GM23338 (cell line): Measurements from ENCODE around the gene CUBN. TPM values are rescaled to one million over a fixed set of nuclear protein-coding genes. Genes with fewer than 3 reads are reported as not detected.
A peak's percentile ranks its signal among the peaks of the same experiment; 100 is the strongest.

ENCODE experiments used
- ATAC-seq: fragments of 200-7000 bp; cut with Tn5 transposase; 3 replicates; pipeline ENCODE4 v1.9.1; 2020
- DNase-seq: peaks from one replicate; pipeline ENCODE4 v3.0.0-alpha.2; 2015; ENCODE audit warnings: low spot score
- H2AFZ ChIP-seq: fragments of 200-600 bp; sonication (generic); 2 replicates; pipeline ENCODE4 v1.8.0; 2016; ENCODE audit warnings: antibody characterized with exemption, mild to moderate bottlenecking, moderate library complexity
- H3F3A ChIP-seq: fragments of 200-600 bp; sonication (generic); replicated peaks from 2 replicates; pipeline ENCODE4 v1.8.0; 2017; ENCODE audit warnings: antibody characterized with exemption, mixed run types, low read depth
- H3K27ac ChIP-seq: fragments of 200-600 bp; sonication (generic); 2 replicates; pipeline ENCODE4 v1.6.1; 2016; ENCODE audit warnings: low read depth
- H3K27me3 ChIP-seq: fragments of 200-600 bp; sonication (generic); 2 replicates; pipeline ENCODE4 v1.8.0; 2016; ENCODE audit warnings: mild to moderate bottlenecking, mixed run types, moderate library complexity; ENCODE audit not compliant: insufficient read depth
- H3K36me3 ChIP-seq: fragments of 200-600 bp; sonication (generic); 2 replicates; pipeline ENCODE4 v1.8.0; 2016; ENCODE audit warnings: mild to moderate bottlenecking; ENCODE audit not compliant: insufficient read depth
- H3K4me1 ChIP-seq: fragments of 200-600 bp; sonication (generic); 2 replicates; pipeline ENCODE4 v1.8.0; 2016; ENCODE audit warnings: mild to moderate bottlenecking, moderate library complexity; ENCODE audit not compliant: insufficient read depth
- H3K4me2 ChIP-seq: fragments of 200-600 bp; sonication (generic); 2 replicates; pipeline ENCODE4 v1.7.1; 2017; ENCODE audit warnings: mixed run types
- H3K4me3 ChIP-seq: fragments of 200-600 bp; sonication (generic); 2 replicates; pipeline ENCODE4 v1.6.1; 2016; ENCODE audit warnings: mixed run types
- H3K79me2 ChIP-seq: fragments of 200-600 bp; sonication (generic); replicated peaks from 2 replicates; pipeline ENCODE4 v1.8.0; 2017; ENCODE audit warnings: mild to moderate bottlenecking; ENCODE audit not compliant: insufficient read depth
- H3K9me2 ChIP-seq: fragments of 200-600 bp; sonication (generic); 2 replicates; pipeline ENCODE4 v1.8.0; 2017; ENCODE audit not compliant: insufficient read depth
- H4K20me1 ChIP-seq: fragments of 200-600 bp; sonication (generic); replicated peaks from 2 replicates; pipeline ENCODE4 v1.8.0; 2017; ENCODE audit warnings: mild to moderate bottlenecking; ENCODE audit not compliant: insufficient read depth
- H3K27ac Mint-ChIP-seq: 2 replicates; pipeline ENCODE4 v1.8.0; 2020; ENCODE audit warnings: inconsistent platforms, mild to moderate bottlenecking, moderate library complexity, mixed read lengths
- H3K27me3 Mint-ChIP-seq: 3 replicates; pipeline ENCODE4 v1.8.0; 2022; ENCODE audit warnings: low read depth, mild to moderate bottlenecking, moderate library complexity, mixed read lengths, inconsistent platforms; ENCODE audit not compliant: insufficient read depth, poor library complexity
- H3K36me3 Mint-ChIP-seq: 3 replicates; pipeline ENCODE4 v1.8.0; 2021; ENCODE audit warnings: low read depth, mild to moderate bottlenecking, inconsistent platforms, moderate library complexity, mixed read lengths
- H3K4me1 Mint-ChIP-seq: 3 replicates; pipeline ENCODE4 v1.8.0; 2020; ENCODE audit warnings: mild to moderate bottlenecking, inconsistent platforms, mixed read lengths
- H3K4me3 Mint-ChIP-seq: 3 replicates; pipeline ENCODE4 v1.8.0; 2021; ENCODE audit warnings: moderate library complexity, mild to moderate bottlenecking, inconsistent platforms, mixed read lengths
- H3K9me3 Mint-ChIP-seq: 3 replicates; pipeline ENCODE4 v1.8.0; 2020; ENCODE audit warnings: moderate library complexity, mild to moderate bottlenecking, inconsistent platforms, mixed read lengths
- CREB1 ChIP-seq: fragments of 250-450 bp; sonication (Bioruptor Pico); IDR thresholded peaks from 2 replicates; pipeline ENCODE4 v1.5.0; 2020; ENCODE audit warnings: low read depth, mild to moderate bottlenecking, moderate library complexity
- ETS1 ChIP-seq: IDR thresholded peaks from 2 replicates; pipeline ENCODE4 v1.6.1; 2016; ENCODE audit warnings: antibody characterized with exemption
- EZH2 ChIP-seq: fragments of 200-600 bp; sonication (generic); IDR thresholded peaks from one replicate; pipeline ENCODE4 v1.8.0; 2017; ENCODE audit warnings: antibody characterized with exemption, mild to moderate bottlenecking, low read depth; ENCODE audit not compliant: unreplicated experiment
- JUNB ChIP-seq: IDR thresholded peaks from one replicate; pipeline ENCODE4 v1.6.1; 2016; ENCODE audit warnings: antibody characterized with exemption; ENCODE audit not compliant: unreplicated experiment
- NANOG ChIP-seq: IDR thresholded peaks from 2 replicates; pipeline ENCODE4 v1.6.1; 2016; ENCODE audit warnings: antibody characterized with exemption, borderline replicate concordance
- ZNF331 ChIP-seq: fragments of 250-450 bp; sonication (Bioruptor Pico); IDR thresholded peaks from 2 replicates; pipeline ENCODE4 v1.5.0; 2020; ENCODE audit warnings: low read depth, mild to moderate bottlenecking, moderate library complexity
- ZNF462 ChIP-seq: fragments of 250-450 bp; sonication (Bioruptor Pico); IDR thresholded peaks from 2 replicates; pipeline ENCODE4 v1.5.0; 2020; ENCODE audit warnings: mild to moderate bottlenecking, moderate library complexity
- polyA plus RNA-seq: library from polyadenylated mRNA; unstranded; fragments of >200 nt; fragmentation: Nextera tagmentation; extraction: Ambion mirVana; gene quantifications from 2 replicates; pipeline ENCODE4 v1.2.1, GENCODE V29; 2016
- total RNA-seq: library from RNA; depleted of rRNA; stranded (reverse); fragments of >200 nt; shearing (Covaris generic); gene quantifications from 2 replicates; pipeline ENCODE4 v1.2.3, GENCODE V29; 2014

CUBN gene
- total and polyA plus RNA-seq, 2 experiments from 2014 or later = 0.06 to 1.8 TPM

GRCh38 chr10:16883084-16883483 is 246.5 kb downstream of the CUBN start:
- no peaks in the 10 kb centered on the region for H3K36me3 Mint-ChIP-seq
- TF ChIP-seq JUNB = no peak
- TF ChIP-seq NANOG = no peak
- TF ChIP-seq EZH2 = no peak
- no peak for TF ChIP-seq ZNF462
- no peak for TF ChIP-seq CREB1 (CRISPR knock-in tag)
- TF ChIP-seq ZNF331 (CRISPR knock-in tag) = no peak
- TF ChIP-seq ETS1 = no peak
- no peak overlapping the region for H3K27ac ChIP-seq
- H3K36me3 ChIP-seq = no peaks in the 10 kb centered on the region
- H4K20me1 ChIP-seq = no peaks in the 10 kb centered on the region
- DNase-seq (no peak), ATAC-seq (no peak)
- H3K9me2 ChIP-seq = no peaks in the 10 kb centered on the region
- H3K4me3 Mint-ChIP-seq = no peak overlapping the region
- peak overlapping the region; percentile 78 for H2AFZ ChIP-seq
- no peaks in the 10 kb centered on the region for H3K27me3 ChIP-seq
- no peak overlapping the region for H3K4me3 ChIP-seq
- no peaks in the 10 kb centered on the region for H3K4me1 ChIP-seq
- H3K27ac Mint-ChIP-seq = no peak overlapping the region
- no peak overlapping the region for H3K4me2 ChIP-seq
- H3K9me3 Mint-ChIP-seq = no peaks in the 10 kb centered on the region
- no peaks in the 10 kb centered on the region for H3K79me2 ChIP-seq
- H3F3A ChIP-seq = no peaks in the 10 kb centered on the region
- peaks cover 4% of the 10 kb centered on the region; the same call in 1 of the 3 replicates for H3K4me1 Mint-ChIP-seq
- no peaks in the 10 kb centered on the region for H3K27me3 Mint-ChIP-seq
